ENCODE results near the gene GALNT2.

GALNT2 gene

GRCh38 chr1:230271300-230272035 lies 204.4 kb downstream of the GALNT2 start:
- no peak for DNase-seq (ENCODE audit: low read depth in 1 of 2, low spot score in 1 of 2)

- no peak for DNase-seq (ENCODE audit: low read depth in 1 of 2, low spot score in 1 of 2)
Measured at GRCh38 chr1:230272557-230272956, 205.5 kb downstream of the GALNT2 start.

- no peak for DNase-seq (ENCODE audit: low read depth in 1 of 2, low spot score in 1 of 2)
Measured at GRCh38 chr1:230273141-230273710, 206.2 kb downstream of the GALNT2 start.

- no peak for DNase-seq (ENCODE audit: low read depth in 1 of 2, low spot score in 1 of 2)
Measured at GRCh38 chr1:230274254-230274653, 207.2 kb downstream of the GALNT2 start.

GRCh38 chr1:230276401-230276800 lies 209.4 kb downstream of the GALNT2 start:
- DNase-seq (ENCODE audit: low read depth in 1 of 2, low spot score in 1 of 2): no peak

- no peak for DNase-seq (ENCODE audit: low read depth in 1 of 2, low spot score in 1 of 2)
Measured at GRCh38 chr1:230277201-230278025, 210.4 kb downstream of the GALNT2 start.

- DNase-seq (ENCODE audit: low read depth in 1 of 2, low spot score in 1 of 2): no peak
Measured at GRCh38 chr1:230278376-230278775, 211.3 kb downstream of the GALNT2 start.

- no peak for DNase-seq (ENCODE audit: low read depth in 1 of 2, low spot score in 1 of 2)
Measured at GRCh38 chr1:230278871-230279582, 212.0 kb downstream of the GALNT2 start.

- DNase-seq (ENCODE audit: low read depth in 1 of 2, low spot score in 1 of 2): no peak
Measured at GRCh38 chr1:230279583-230279945, 212.5 kb downstream of the GALNT2 start.

GRCh38 chr1:230280054-230280795 lies 213.2 kb downstream of the GALNT2 start:
- DNase-seq (ENCODE audit: low read depth in 1 of 2, low spot score in 1 of 2): no peak

- DNase-seq (ENCODE audit: low read depth in 1 of 2, low spot score in 1 of 2): no peak
Measured at GRCh38 chr1:230280906-230281413, 213.9 kb downstream of the GALNT2 start.

- DNase-seq (ENCODE audit: low read depth in 1 of 2, low spot score in 1 of 2): no peak
Measured at GRCh38 chr1:230281556-230281955, 214.5 kb downstream of the GALNT2 start.

- DNase-seq (ENCODE audit: low read depth in 1 of 2, low spot score in 1 of 2): no peak
Measured at GRCh38 chr1:230282157-230282556, 215.1 kb downstream of the GALNT2 start.

- no peak for DNase-seq (ENCODE audit: low read depth in 1 of 2, low spot score in 1 of 2)
Measured at GRCh38 chr1:230283678-230284077, 216.6 kb downstream of the GALNT2 start.

- no peak for DNase-seq (ENCODE audit: low read depth in 1 of 2, low spot score in 1 of 2)
Measured at GRCh38 chr1:230284891-230285290, 217.9 kb downstream of the GALNT2 start.

GRCh38 chr1:230285351-230285750 lies 218.3 kb downstream of the GALNT2 start:
- DNase-seq (ENCODE audit: low read depth in 1 of 2, low spot score in 1 of 2): no peak

- no peak for DNase-seq (ENCODE audit: low read depth in 1 of 2, low spot score in 1 of 2)
Measured at GRCh38 chr1:230286166-230286889, 219.3 kb downstream of the GALNT2 start.

- DNase-seq (ENCODE audit: low read depth in 1 of 2, low spot score in 1 of 2): no peak
Measured at GRCh38 chr1:230286890-230287269, 219.8 kb downstream of the GALNT2 start.

- DNase-seq (ENCODE audit: low read depth in 1 of 2, low spot score in 1 of 2): no peak
Measured at GRCh38 chr1:230287674-230288315, 220.8 kb downstream of the GALNT2 start.

Data from stimulated activated CD4-positive, alpha-beta T cell treated with anti-CD3 and anti-CD28 coated beads, Interleukin-15, amount 100 ng/mL, for 1 hour (primary cell).